Iris pigment epithelial cell (primary cell): Measurements from ENCODE around the gene MOAP1.
A peak's percentile ranks its signal among the peaks of the same experiment; 100 is the strongest.
"Not testable (repeated sequence)": the region's sequence is repeated elsewhere in the genome, so short reads cannot be mapped to it uniquely, and the experiment has no call there.

Source experiments
- DNase-seq: peaks from one replicate; pipeline ENCODE4 v3.0.0-alpha.2; 2011; ENCODE audit warnings: low read depth

MOAP1 gene, protein sequence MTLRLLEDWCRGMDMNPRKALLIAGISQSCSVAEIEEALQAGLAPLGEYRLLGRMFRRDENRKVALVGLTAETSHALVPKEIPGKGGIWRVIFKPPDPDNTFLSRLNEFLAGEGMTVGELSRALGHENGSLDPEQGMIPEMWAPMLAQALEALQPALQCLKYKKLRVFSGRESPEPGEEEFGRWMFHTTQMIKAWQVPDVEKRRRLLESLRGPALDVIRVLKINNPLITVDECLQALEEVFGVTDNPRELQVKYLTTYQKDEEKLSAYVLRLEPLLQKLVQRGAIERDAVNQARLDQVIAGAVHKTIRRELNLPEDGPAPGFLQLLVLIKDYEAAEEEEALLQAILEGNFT

GRCh38 chr14:93184391-93185348, at the start of gene MOAP1, which contains the start of gene LYSET:
MOAP1 (minus strand) TSS chr14:93184897; CDS start chr14:93184242, 655 bp downstream.
LYSET (plus strand) TSS chr14:93185317; CDS start chr14:93185406, 89 bp downstream.
- DNase-seq = peak; percentile 81

DNA sequence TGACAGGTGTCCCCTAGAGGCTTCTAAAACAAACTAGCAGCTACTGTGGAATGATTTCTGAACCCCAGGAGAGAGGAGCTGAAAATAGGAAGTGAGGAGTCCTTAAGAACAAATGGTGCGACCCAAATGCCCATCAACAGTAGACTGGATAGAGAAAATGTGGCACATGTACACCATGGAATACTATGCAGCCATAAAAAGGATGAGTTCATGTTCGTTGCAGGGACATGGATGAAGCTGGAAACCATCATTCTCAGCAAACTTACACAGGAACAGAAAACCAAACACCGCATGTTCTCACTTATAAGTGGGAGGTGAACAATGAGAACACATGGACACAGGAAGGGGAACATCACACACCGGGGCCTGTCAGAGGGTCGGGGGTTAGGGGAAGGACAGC, 48.4 kb upstream of the MOAP1 start:
- not testable (repeated sequence) for DNase-seq

DNA sequence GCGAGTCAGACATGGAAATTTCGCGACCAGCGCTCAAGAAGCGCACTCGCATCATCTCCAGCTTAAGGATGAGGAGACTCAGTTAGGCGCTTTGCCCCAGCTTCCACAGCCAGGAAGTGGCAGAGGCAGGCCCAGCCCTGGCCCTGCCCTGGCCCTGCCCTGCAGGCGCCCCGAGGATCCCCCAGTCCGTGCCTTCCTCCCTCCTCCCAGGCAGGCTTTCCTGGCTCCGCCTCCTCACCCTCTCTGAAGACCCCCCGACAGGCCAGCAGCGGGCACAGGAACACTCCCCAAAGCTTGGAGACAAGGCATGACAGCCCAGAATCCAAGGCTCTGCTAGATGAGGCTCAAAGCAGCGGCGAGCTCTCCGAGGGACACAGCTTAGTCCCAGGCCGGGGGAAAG, 47.5 kb upstream of the MOAP1 start:
- no peak for DNase-seq

- DNase-seq = peak; percentile 57
Measured at GRCh38 chr14:93231129-93231979, 46.7 kb upstream of the MOAP1 start.

- no peak for DNase-seq
Measured at GRCh38 chr14:93230539-93230938, 45.8 kb upstream of the MOAP1 start.

GRCh38 chr14:93228550-93228949, 43.9 kb upstream of the MOAP1 start:
- no peak for DNase-seq

- DNase-seq = no peak
Measured at GRCh38 chr14:93223565-93223964, 38.9 kb upstream of the MOAP1 start.

GRCh38 chr14:93220509-93220908, 35.8 kb upstream of the MOAP1 start:
- no peak for DNase-seq

- peak; percentile 73 for DNase-seq
Measured at GRCh38 chr14:93219103-93219726, 34.5 kb upstream of the MOAP1 start.

DNA sequence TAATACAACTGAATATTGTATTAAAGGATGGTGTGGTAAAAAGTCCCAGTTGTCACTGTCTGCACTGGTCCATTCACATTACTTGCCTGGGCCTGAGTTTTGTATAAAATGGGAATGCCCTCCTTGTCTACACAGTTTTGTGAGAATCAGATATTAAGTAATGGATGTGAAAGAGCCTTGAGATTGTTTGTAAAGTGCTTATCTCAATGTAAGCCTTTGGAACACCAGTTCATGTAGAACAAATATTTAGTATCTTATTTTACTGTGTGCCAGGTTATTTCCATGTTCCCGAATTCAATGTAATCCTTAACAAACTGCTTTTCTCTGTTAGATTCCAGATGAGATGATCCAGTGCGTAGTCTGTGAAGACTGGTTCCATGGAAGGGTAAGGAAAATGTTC, 29.9 kb upstream of the MOAP1 start:
- DNase-seq = no peak

DNA sequence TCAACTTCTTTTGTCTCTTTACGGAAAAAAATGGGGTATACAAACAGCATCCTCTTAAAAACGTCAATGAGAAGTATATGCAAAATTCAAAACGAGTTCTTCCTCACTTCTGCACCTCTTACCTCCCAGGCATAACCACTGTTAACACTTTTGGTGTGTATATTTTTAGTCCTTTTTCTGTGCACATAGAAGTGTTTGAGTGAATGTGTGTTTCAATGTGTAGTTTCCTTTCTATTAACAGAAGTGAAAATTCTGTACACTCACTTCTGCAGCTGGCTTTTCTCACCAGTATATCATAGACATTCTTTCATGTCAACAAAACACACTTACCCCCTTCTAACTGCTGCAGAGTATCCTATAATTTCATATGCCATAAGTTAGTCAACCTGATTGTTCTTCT, 27.7 kb upstream of the MOAP1 start:
- no peak for DNase-seq

- DNase-seq = peak; percentile 68
Measured at GRCh38 chr14:93207468-93208308, 23.0 kb upstream of the MOAP1 start.

- DNase-seq = peak; percentile 96
Measured at GRCh38 chr14:93206793-93207467, 22.2 kb upstream of the MOAP1 start, which contains the start of the genes GON7 and UBR7. GON7 (minus strand) TSS chr14:93207065; CDS start chr14:93207037, 28 bp downstream. UBR7 (plus strand) TSS chr14:93207256; CDS start chr14:93207292, 36 bp downstream.

DNA sequence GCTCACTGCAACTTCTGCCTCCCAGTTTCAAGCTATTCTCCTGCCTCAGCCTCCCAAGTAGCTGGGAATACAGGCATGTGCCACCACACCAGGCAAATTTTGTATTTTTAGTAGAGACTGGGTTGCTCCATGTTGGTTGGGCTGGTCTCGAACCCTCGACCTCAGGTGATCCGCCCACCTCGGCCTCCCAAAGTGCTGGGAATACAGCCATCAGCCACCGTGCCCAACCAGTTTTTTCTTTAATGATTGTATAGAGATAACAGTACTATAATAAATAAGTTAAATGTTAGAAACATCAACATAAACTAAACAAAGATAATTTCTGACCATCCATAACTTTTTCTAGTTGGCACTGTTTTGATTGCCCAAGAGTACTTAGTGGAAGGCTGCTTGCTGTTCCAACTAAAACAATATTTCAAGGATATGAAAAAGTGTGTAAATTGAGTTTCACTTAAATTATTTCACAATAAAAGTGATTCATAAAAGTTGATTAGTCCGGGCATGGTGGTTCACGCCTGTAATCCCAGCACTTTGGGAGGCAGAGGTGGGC, 16.5 kb upstream of the MOAP1 start:
- DNase-seq = no peak

GRCh38 chr14:93200553-93200952, 15.9 kb upstream of the MOAP1 start:
- no peak for DNase-seq

GRCh38 chr14:93199031-93199430, 14.3 kb upstream of the MOAP1 start:
- DNase-seq = no peak

GRCh38 chr14:93195316-93195999, 10.8 kb upstream of the MOAP1 start:
- DNase-seq = no peak

DNA sequence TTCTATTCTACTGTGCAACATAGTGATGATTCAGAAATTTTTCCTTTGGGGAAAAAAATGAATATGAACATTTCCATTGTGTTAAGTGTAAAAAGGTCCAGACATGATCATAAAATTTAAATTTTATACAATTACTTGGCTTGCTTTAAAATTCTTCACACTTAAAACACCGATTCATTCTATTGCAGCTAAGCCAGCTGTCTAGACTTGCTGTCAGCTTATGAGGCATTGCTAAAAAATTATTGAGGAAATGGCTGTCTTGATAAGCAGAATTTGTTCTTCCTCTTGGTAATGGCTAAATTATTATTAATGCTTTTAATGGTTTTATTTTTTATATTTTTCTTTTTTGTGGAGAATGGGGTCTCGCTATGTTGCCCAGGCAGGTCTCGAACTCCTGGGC, 2.3 kb upstream of the MOAP1 start:
- no peak for DNase-seq

GRCh38 chr14:93186466-93186865, 1.8 kb upstream of the MOAP1 start:
- DNase-seq = no peak
